Memory B cell (primary cell): ENCODE results near the gene FAF1.
"Not testable (repeated sequence)": the region's sequence is repeated elsewhere in the genome, so short reads cannot be mapped to it uniquely, and the experiment has no call there.

Experiments used
- ATAC-seq: fragments of 150-1000 bp; cut with Tn5 transposase; 2 replicates; pipeline ENCODE4 v1.10.0; 2021; ENCODE audit warnings: low read depth, mild to moderate bottlenecking, moderate library complexity
- DNase-seq, 2 donors: peaks; one replicate each; pipeline ENCODE4 v3.0.0; 2022; ENCODE audit warnings: low spot score in 2 of 2
- H3K27ac Mint-ChIP-seq: one replicate; pipeline ENCODE4 v1.8.0; 2022; ENCODE audit warnings: mild to moderate bottlenecking, moderate library complexity, mixed read lengths
- H3K27me3 Mint-ChIP-seq: one replicate; pipeline ENCODE4 v1.8.0; 2022; ENCODE audit warnings: mixed read lengths
- H3K36me3 Mint-ChIP-seq: one replicate; pipeline ENCODE4 v1.8.0; 2022; ENCODE audit warnings: mild to moderate bottlenecking, mixed read lengths
- H3K4me1 Mint-ChIP-seq: one replicate; pipeline ENCODE4 v1.8.0; 2022; ENCODE audit warnings: mixed read lengths
- H3K4me3 Mint-ChIP-seq: one replicate; pipeline ENCODE4 v1.8.0; 2022; ENCODE audit warnings: mild to moderate bottlenecking, moderate library complexity, mixed read lengths
- H3K9me3 Mint-ChIP-seq: one replicate; pipeline ENCODE4 v1.8.0; 2022; ENCODE audit warnings: mixed read lengths

Gene FAF1

DNA sequence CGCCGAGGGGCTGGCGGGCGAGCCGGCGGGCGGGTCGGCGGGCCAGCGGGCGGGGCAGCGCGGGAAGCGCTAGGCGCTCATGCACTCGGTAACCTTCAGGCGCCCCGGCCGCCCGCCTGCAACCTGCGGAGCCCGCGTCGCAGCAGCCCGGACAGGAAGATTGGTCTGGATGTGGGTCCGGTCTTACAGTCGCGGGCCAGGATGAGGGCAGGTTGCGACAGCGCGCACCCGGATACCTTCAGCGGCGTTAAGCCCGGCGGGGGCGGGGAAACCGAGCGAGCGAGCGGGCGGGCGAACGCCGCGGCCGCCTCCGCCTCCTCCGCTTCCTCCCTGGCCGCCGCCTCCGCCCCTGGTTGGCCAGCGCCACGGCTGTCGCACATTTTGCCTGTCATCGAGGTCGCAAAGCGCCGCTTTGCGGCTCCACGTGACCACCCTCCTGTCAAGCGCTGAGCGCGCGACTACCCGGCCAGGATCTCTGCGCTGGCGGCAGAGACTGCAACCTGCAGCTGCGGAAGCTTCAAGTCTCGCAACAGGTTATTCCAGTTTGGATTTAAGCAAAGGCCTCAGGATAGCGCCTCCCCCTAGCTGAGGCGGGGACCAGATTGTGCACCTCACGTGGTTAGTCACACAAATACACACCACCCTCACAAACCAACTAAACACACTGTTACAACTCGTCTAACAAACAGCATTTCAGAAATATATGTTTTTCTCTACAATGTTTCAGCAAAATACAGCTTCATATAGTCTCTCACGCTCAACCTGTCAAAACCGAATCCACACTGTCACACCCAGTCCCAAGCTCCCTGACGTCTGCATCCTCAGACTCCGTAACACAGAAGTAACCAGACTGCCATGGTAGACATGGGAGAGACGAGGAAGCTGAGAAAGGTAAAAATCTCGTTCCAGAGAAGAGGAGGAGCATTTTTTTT is at the start of gene FAF1:
TSS of gene FAF1 (minus strand) at position 355 of the 932 bp plus-strand sequence. CDS start 456 bp downstream, outside the sequence.
- peak within 1 kb of the TSS; percentile 84 for H3K4me3 Mint-ChIP-seq
- no peaks in the 10 kb centered on the region for H3K9me3 Mint-ChIP-seq
- DNase-seq (peak; percentile 94 to 96), ATAC-seq (peak; percentile 91)
- H3K4me1 Mint-ChIP-seq: peaks cover 13% of the 10 kb centered on the region
- peak within 1 kb of the TSS; percentile 2 for H3K27ac Mint-ChIP-seq
- no peaks in the 10 kb centered on the region for H3K36me3 Mint-ChIP-seq
- H3K27me3 Mint-ChIP-seq: no peaks in the 10 kb centered on the region

DNA sequence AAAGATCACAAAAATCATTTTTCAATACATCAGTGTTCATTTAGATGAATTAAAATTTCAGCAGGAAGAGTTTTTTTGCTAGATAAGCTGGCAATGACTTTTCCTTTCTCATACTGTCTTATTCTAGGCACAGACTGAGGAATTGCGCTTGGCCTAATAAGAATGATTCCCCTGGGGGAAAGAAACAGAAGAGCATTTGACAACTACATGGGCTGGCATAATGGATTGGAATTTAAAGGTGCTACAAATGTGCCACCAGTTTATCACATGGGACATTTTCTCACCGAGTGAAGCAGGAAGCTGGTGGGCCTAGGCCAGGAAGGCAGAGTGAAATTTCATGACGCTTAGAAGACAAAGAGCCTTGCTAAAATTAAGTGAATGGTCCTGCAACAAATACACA is 49.3 kb upstream of the FAF1 start:
- H3K27me3 Mint-ChIP-seq: peaks cover 1% of the 10 kb centered on the region

GRCh38 chr1:51005549-51005948 is 45.5 kb upstream of the FAF1 start:
- not testable (repeated sequence) for DNase-seq, H3K27me3 Mint-ChIP-seq, H3K4me3 Mint-ChIP-seq, H3K36me3 Mint-ChIP-seq, H3K27ac Mint-ChIP-seq, H3K4me1 Mint-ChIP-seq, ATAC-seq, H3K9me3 Mint-ChIP-seq

More for the DNA sequence above, 49.3 kb upstream of the FAF1 start:
- H3K4me1 Mint-ChIP-seq: no peaks in the 10 kb centered on the region
- DNase-seq: no peak
- H3K4me3 Mint-ChIP-seq: no peak overlapping the region
- ATAC-seq: no peak
- peaks cover 4% of the 10 kb centered on the region for H3K36me3 Mint-ChIP-seq
- H3K9me3 Mint-ChIP-seq: peaks cover 11% of the 10 kb centered on the region
- H3K27ac Mint-ChIP-seq: no peak overlapping the region

DNA sequence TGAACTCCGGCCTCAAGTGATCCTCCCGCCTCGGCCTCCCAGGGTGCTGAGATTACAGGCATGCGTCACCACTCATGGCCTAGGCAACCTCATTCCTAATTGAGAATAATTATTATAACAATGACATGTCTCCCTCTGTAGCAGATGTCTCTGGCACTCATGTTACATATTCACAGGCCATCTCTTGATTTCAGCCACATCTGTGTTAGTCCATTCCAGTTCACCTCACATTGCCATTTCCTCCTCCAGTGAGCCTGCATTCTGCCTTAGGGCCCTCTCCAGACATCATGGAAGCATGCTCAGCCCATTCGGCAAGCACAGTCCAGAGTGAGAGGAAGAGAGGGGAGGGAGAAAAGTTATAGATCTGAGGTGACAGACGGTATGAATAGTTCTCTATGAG is 42.4 kb upstream of the FAF1 start:
- H3K4me1 Mint-ChIP-seq: peaks cover 11% of the 10 kb centered on the region
- peaks cover 4% of the 10 kb centered on the region for H3K9me3 Mint-ChIP-seq
- no peak for DNase-seq
- no peak for ATAC-seq
- no peak overlapping the region for H3K4me3 Mint-ChIP-seq
- H3K27me3 Mint-ChIP-seq: peaks cover 6% of the 10 kb centered on the region
- H3K27ac Mint-ChIP-seq: no peak overlapping the region
- no peaks in the 10 kb centered on the region for H3K36me3 Mint-ChIP-seq

GRCh38 chr1:51000651-51001050 is 40.6 kb upstream of the FAF1 start:
- DNase-seq: no peak
- H3K27ac Mint-ChIP-seq: peak overlapping the region; percentile 57
- no peak for ATAC-seq
- H3K4me1 Mint-ChIP-seq: peaks cover 11% of the 10 kb centered on the region
- H3K4me3 Mint-ChIP-seq: no peak overlapping the region
- H3K27me3 Mint-ChIP-seq: peaks cover 9% of the 10 kb centered on the region
- H3K36me3 Mint-ChIP-seq: no peaks in the 10 kb centered on the region
- peaks cover 1% of the 10 kb centered on the region for H3K9me3 Mint-ChIP-seq

GRCh38 chr1:51000160-51000559 is 40.1 kb upstream of the FAF1 start:
- ATAC-seq (peak; percentile 99), DNase-seq (peak in 1 of 2 donors; percentile 7)
- Mint-ChIP-seq H3K27me3 (peaks cover 9% of the 10 kb centered on the region), H3K36me3 (no peaks in the 10 kb centered on the region), H3K4me1 (peaks cover 11% of the 10 kb centered on the region), H3K4me3 (peak overlapping the region; percentile 8), H3K9me3 (peaks cover 1% of the 10 kb centered on the region), H3K27ac (peak overlapping the region; percentile 57)

GRCh38 chr1:50999375-50999774 is 39.3 kb upstream of the FAF1 start:
- not testable (repeated sequence) for H3K4me3 Mint-ChIP-seq, DNase-seq

DNA sequence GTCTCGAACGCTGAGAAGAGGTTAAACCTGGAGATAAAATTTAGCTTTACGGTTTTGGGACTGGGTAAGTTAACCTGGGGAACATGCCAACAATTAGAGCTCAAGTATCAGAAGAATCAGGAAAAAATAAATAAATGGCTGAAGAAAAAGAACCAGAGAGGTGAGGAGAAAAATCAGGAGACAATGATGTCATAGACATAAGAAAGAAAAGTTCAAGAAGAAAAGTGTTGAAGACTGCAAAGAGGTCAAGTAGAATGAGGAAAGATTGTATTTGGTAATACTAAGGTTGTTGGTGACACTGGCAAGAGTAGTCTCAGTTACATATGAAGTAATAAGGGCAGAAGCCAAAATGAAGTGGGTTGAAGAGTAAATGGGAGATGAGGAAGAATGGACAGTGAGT is 36.0 kb upstream of the FAF1 start:
- Mint-ChIP-seq H3K4me1 (peaks cover 11% of the 10 kb centered on the region), H3K36me3 (no peaks in the 10 kb centered on the region), H3K4me3 (no peak overlapping the region), H3K27me3 (peaks cover 13% of the 10 kb centered on the region), H3K9me3 (peaks cover 1% of the 10 kb centered on the region), H3K27ac (no peak overlapping the region)
- no peak for ATAC-seq
- no peak for DNase-seq

More at GRCh38 chr1:50999375-50999774, 39.3 kb upstream of the FAF1 start:
- H3K36me3 Mint-ChIP-seq, H3K27me3 Mint-ChIP-seq, H3K27ac Mint-ChIP-seq, H3K9me3 Mint-ChIP-seq, ATAC-seq: not testable (repeated sequence)
- peaks cover 11% of the 10 kb centered on the region for H3K4me1 Mint-ChIP-seq

DNA sequence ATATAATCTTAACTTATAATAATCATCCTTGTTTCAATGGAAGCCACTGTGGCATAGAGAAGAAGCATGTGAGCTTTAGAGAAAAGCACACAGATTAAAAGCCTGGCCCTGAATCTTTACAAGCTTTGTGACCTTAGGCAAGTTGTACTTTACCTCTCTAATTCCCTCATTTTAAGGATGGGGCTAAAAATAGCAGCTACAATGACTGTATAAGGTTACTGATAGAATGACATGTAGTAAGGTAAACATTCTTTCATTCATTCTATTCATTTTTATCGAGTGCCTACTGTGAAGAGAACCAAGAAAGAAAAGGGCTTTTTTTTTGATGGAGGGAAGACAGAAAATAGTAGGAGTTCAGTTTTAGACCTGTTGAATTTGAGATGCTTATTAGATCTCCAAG is 35.6 kb upstream of the FAF1 start:
- ATAC-seq (no peak), DNase-seq (no peak)
- no peak overlapping the region for H3K27ac Mint-ChIP-seq
- H3K9me3 Mint-ChIP-seq: peaks cover 1% of the 10 kb centered on the region
- peaks cover 9% of the 10 kb centered on the region for H3K4me1 Mint-ChIP-seq
- H3K4me3 Mint-ChIP-seq: no peak overlapping the region
- H3K27me3 Mint-ChIP-seq: peaks cover 13% of the 10 kb centered on the region
- H3K36me3 Mint-ChIP-seq: no peaks in the 10 kb centered on the region

DNA sequence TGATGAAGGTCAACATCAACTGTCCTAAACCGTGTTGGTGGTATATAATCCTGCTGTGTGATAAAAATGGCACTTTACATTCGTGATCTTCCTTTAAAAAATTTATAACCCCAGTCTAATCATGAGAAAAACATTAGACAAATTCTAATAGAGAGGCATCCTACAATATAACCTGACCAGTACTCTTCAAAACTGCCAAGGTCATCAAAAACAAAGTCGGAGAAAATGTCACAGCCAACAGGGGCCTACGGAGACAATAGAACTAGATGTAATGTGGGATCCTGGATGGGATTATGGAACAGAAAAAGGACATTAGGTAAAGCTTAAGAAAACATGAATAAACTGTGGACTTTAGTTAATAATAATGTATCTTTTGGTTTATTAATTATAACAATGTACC is 34.9 kb upstream of the FAF1 start:
- DNase-seq: no peak
- Mint-ChIP-seq H3K27ac (no peak overlapping the region), H3K9me3 (peaks cover 1% of the 10 kb centered on the region), H3K27me3 (peaks cover 13% of the 10 kb centered on the region), H3K4me3 (no peak overlapping the region), H3K36me3 (no peaks in the 10 kb centered on the region), H3K4me1 (peaks cover 3% of the 10 kb centered on the region)
- ATAC-seq: no peak

- no peak for ATAC-seq
- no peaks in the 10 kb centered on the region for H3K4me1 Mint-ChIP-seq
- no peak for DNase-seq
- no peaks in the 10 kb centered on the region for H3K9me3 Mint-ChIP-seq
- H3K27me3 Mint-ChIP-seq: peaks cover 17% of the 10 kb centered on the region
- no peak overlapping the region for H3K27ac Mint-ChIP-seq
- no peak overlapping the region for H3K4me3 Mint-ChIP-seq
- H3K36me3 Mint-ChIP-seq: no peaks in the 10 kb centered on the region
Observed at GRCh38 chr1:50993645-50994044, 33.6 kb upstream of the FAF1 start.

GRCh38 chr1:50992532-50993318 is 32.7 kb upstream of the FAF1 start:
- Mint-ChIP-seq H3K4me1 (no peaks in the 10 kb centered on the region), H3K4me3 (no peak overlapping the region), H3K9me3 (no peaks in the 10 kb centered on the region), H3K27me3 (peaks cover 16% of the 10 kb centered on the region), H3K27ac (no peak overlapping the region), H3K36me3 (no peaks in the 10 kb centered on the region)
- DNase-seq (no peak), ATAC-seq (no peak)

GRCh38 chr1:50989694-50990093 is 29.6 kb upstream of the FAF1 start:
- no peak for DNase-seq
- ATAC-seq: no peak
- H3K4me1 Mint-ChIP-seq: no peaks in the 10 kb centered on the region
- H3K9me3 Mint-ChIP-seq: no peaks in the 10 kb centered on the region
- H3K27ac Mint-ChIP-seq: no peak overlapping the region
- no peak overlapping the region for H3K4me3 Mint-ChIP-seq
- H3K36me3 Mint-ChIP-seq: no peaks in the 10 kb centered on the region
- H3K27me3 Mint-ChIP-seq: peaks cover 12% of the 10 kb centered on the region

GRCh38 chr1:50986653-50987052 is 26.6 kb upstream of the FAF1 start:
- H3K27me3 Mint-ChIP-seq: peaks cover 4% of the 10 kb centered on the region
- H3K9me3 Mint-ChIP-seq: no peaks in the 10 kb centered on the region
- H3K36me3 Mint-ChIP-seq: no peaks in the 10 kb centered on the region
- no peak for DNase-seq
- no peak for ATAC-seq
- H3K4me3 Mint-ChIP-seq: no peak overlapping the region
- H3K27ac Mint-ChIP-seq: no peak overlapping the region
- H3K4me1 Mint-ChIP-seq: no peaks in the 10 kb centered on the region
